HG03342 (cell line): ENCODE results near the gene CCDC39.
A peak's percentile ranks its signal among the peaks of the same experiment; 100 is the strongest.

Source experiments
- ATAC-seq: cut with Tn5 transposase; IDR thresholded peaks from one replicate; pipeline ENCODE4 v1.9.1; 2021; ENCODE audit warnings: mild to moderate bottlenecking, moderate library complexity; ENCODE audit not compliant: unreplicated experiment

Gene CCDC39

GRCh38 chr3:180679178-180680096, at the start of gene CCDC39:
Gene CCDC39, minus strand, starts transcription at chr3:180679489. Its CDS starts 109 bp downstream, at chr3:180679380.
- peak; percentile 94 for ATAC-seq

GRCh38 chr3:180720012-180720411, 40.7 kb upstream of the CCDC39 start:
- ATAC-seq: no peak

- no peak for ATAC-seq
Measured at GRCh38 chr3:180707896-180708295, 28.6 kb upstream of the CCDC39 start.

- no peak for ATAC-seq
Measured at GRCh38 chr3:180705619-180706018, 26.3 kb upstream of the CCDC39 start.

GRCh38 chr3:180704532-180704931, 25.2 kb upstream of the CCDC39 start:
- no peak for ATAC-seq

GRCh38 chr3:180700941-180701340, 21.7 kb upstream of the CCDC39 start:
- ATAC-seq: no peak

GRCh38 chr3:180698760-180699270, 19.5 kb upstream of the CCDC39 start:
- no peak for ATAC-seq

GRCh38 chr3:180694321-180694720, 15.0 kb upstream of the CCDC39 start:
- no peak for ATAC-seq

GRCh38 chr3:180693656-180694055, 14.4 kb upstream of the CCDC39 start:
- no peak for ATAC-seq

- no peak for ATAC-seq
Measured at GRCh38 chr3:180690061-180690460, 10.8 kb upstream of the CCDC39 start.

- no peak for ATAC-seq
Measured at GRCh38 chr3:180684807-180685206, 5.5 kb upstream of the CCDC39 start.

- no peak for ATAC-seq
Measured at GRCh38 chr3:180683816-180684215, 4.5 kb upstream of the CCDC39 start.

GRCh38 chr3:180680097-180680430, 775 bp upstream of the CCDC39 start:
- peak; percentile 38 for ATAC-seq

- ATAC-seq: no peak
Measured at GRCh38 chr3:180678231-180678630, 1.1 kb downstream of the CCDC39 start.

- ATAC-seq: no peak
Measured at GRCh38 chr3:180661444-180661843, 17.8 kb downstream of the CCDC39 start.

- ATAC-seq: no peak
Measured at GRCh38 chr3:180657094-180657493, 22.2 kb downstream of the CCDC39 start.

GRCh38 chr3:180656406-180656805, 22.9 kb downstream of the CCDC39 start:
- no peak for ATAC-seq

- ATAC-seq: peak; percentile 79
Measured at GRCh38 chr3:180646187-180646790, 33.0 kb downstream of the CCDC39 start.

- no peak for ATAC-seq
Measured at GRCh38 chr3:180640987-180641386, 38.3 kb downstream of the CCDC39 start.

GRCh38 chr3:180633722-180634121, 45.6 kb downstream of the CCDC39 start:
- ATAC-seq: no peak

GRCh38 chr3:180631317-180631716, 48.0 kb downstream of the CCDC39 start:
- ATAC-seq: no peak

GRCh38 chr3:180630371-180630770, 48.9 kb downstream of the CCDC39 start:
- ATAC-seq: no peak
